Nephron progenitor cell (in vitro differentiated cells): ENCODE data around the gene OR2A7.
"Not testable (repeated sequence)": the region's sequence is repeated elsewhere in the genome, so short reads cannot be mapped to it uniquely, and the experiment has no call there.

ENCODE experiments used
- DNase-seq: peaks from one replicate; pipeline ENCODE4 v3.0.0; 2021
- H3K27ac Mint-ChIP-seq: 2 replicates; pipeline ENCODE4 v1.8.0; 2021; ENCODE audit warnings: mild to moderate bottlenecking, moderate library complexity, mixed read lengths
- H3K27me3 Mint-ChIP-seq: 2 replicates; pipeline ENCODE4 v1.8.0; 2021; ENCODE audit warnings: mild to moderate bottlenecking, low read depth, mixed read lengths; ENCODE audit not compliant: poor library complexity
- H3K36me3 Mint-ChIP-seq: 2 replicates; pipeline ENCODE4 v1.8.0; 2021; ENCODE audit warnings: low read depth, mixed read lengths
- H3K4me1 Mint-ChIP-seq: 2 replicates; pipeline ENCODE4 v1.8.0; 2021; ENCODE audit warnings: mixed read lengths
- H3K4me3 Mint-ChIP-seq: 2 replicates; pipeline ENCODE4 v1.8.0; 2021; ENCODE audit warnings: mild to moderate bottlenecking, moderate library complexity, mixed read lengths
- H3K9me3 Mint-ChIP-seq: 2 replicates; pipeline ENCODE4 v1.8.0; 2021; ENCODE audit warnings: mild to moderate bottlenecking, moderate library complexity, mixed read lengths
- TF ChIP-seq, protein P1 (sequence below): fragments of 200-600 bp; sonication (generic); IDR thresholded peaks from 2 replicates; pipeline ENCODE4 v1.5.0; 2021; ENCODE audit warnings: antibody characterized with exemption

OR2A7 gene

GRCh38 chr7:144280010-144280409 lies 15.4 kb upstream of the OR2A7 start:
- not testable (repeated sequence) for H3K27me3 Mint-ChIP-seq, H3K36me3 Mint-ChIP-seq, H3K4me1 Mint-ChIP-seq, H3K9me3 Mint-ChIP-seq, DNase-seq, H3K4me3 Mint-ChIP-seq, H3K27ac Mint-ChIP-seq

DNA sequence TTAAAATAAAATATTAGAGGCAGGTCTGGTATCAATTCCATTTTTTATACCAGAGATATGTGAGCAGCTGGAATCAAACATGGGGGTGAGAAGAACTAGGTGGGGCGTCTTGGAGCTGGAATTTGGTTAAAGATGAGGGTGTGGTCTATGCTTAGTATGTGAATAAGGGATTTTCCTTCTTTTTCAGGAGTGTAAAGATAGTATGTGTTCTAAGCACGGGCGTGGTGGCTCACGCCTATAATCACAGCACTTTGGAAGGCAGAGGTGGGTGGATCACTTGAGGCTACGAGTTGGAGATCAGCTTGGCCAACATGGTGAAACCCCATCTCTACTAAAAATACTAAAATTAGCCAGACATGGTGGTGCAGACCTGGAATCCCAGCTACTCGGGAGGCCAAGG lies 10.7 kb upstream of the OR2A7 start:
- H3K36me3 Mint-ChIP-seq, H3K9me3 Mint-ChIP-seq: not testable (repeated sequence)

GRCh38 chr7:144269188-144269587 lies 4.6 kb upstream of the OR2A7 start, which contains the start of gene CTAGE8:
Gene CTAGE8 (minus strand): TSS chr7:144269288. CDS start chr7:144269250, 38 bp downstream.
- H3K27me3 Mint-ChIP-seq, H3K36me3 Mint-ChIP-seq, DNase-seq: not testable (repeated sequence)

More for the DNA sequence above, 10.7 kb upstream of the OR2A7 start:
- not testable (repeated sequence) for H3K4me3 Mint-ChIP-seq, DNase-seq, H3K27ac Mint-ChIP-seq, H3K27me3 Mint-ChIP-seq, H3K4me1 Mint-ChIP-seq

GRCh38 chr7:144262128-144262527 lies 2.5 kb downstream of the OR2A7 start:
- H3K27ac Mint-ChIP-seq, H3K4me3 Mint-ChIP-seq, H3K27me3 Mint-ChIP-seq, H3K36me3 Mint-ChIP-seq, DNase-seq, H3K9me3 Mint-ChIP-seq, H3K4me1 Mint-ChIP-seq: not testable (repeated sequence)

More at GRCh38 chr7:144269188-144269587, 4.6 kb upstream of the OR2A7 start, which contains the start of gene CTAGE8:
- H3K9me3 Mint-ChIP-seq, H3K27ac Mint-ChIP-seq, H3K4me1 Mint-ChIP-seq, H3K4me3 Mint-ChIP-seq: not testable (repeated sequence)

DNA sequence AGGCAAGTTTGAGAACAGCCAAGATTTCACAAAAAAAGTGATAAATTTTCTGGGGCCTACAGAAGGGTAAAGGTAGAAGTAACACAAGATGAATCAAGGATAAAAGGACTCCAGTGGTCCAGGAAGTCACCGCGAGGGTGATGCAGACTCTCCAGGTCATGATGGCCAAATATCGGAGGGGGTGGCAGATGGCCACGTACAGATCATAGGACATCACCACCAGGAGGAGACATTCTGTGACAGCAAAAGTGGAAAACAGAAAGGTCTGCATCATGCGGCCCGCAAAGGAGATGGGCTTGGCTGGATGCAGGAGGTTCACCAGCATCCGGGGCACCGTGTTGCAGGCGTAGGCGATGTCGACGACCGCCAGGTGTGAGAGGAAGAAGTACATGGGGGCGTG lies 5.5 kb downstream of the OR2A7 start:
- H3K36me3 Mint-ChIP-seq, H3K4me3 Mint-ChIP-seq, H3K27ac Mint-ChIP-seq, H3K27me3 Mint-ChIP-seq, DNase-seq, H3K9me3 Mint-ChIP-seq, H3K4me1 Mint-ChIP-seq: not testable (repeated sequence)

DNA sequence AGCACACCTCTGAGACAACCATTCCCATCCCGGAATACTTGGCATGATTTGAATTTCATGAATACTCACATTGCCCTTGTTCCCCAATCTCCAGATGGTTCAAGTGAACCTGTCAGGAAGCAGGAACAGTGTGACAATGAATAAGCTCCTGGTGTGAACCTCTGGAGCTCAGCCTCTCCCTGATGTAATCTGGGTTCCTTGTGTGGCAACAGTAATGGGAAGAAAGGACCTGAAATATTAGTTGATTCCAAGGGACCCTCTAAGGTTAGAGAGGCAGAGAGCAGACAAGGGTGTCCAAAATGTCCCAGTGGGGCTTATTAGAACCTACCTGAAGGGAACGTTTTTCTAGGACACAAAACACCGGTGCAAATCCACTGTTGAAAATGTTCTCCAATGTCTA lies 8.5 kb downstream of the OR2A7 start:
- DNase-seq, result no peak
- TF ChIP-seq, protein P1, sequence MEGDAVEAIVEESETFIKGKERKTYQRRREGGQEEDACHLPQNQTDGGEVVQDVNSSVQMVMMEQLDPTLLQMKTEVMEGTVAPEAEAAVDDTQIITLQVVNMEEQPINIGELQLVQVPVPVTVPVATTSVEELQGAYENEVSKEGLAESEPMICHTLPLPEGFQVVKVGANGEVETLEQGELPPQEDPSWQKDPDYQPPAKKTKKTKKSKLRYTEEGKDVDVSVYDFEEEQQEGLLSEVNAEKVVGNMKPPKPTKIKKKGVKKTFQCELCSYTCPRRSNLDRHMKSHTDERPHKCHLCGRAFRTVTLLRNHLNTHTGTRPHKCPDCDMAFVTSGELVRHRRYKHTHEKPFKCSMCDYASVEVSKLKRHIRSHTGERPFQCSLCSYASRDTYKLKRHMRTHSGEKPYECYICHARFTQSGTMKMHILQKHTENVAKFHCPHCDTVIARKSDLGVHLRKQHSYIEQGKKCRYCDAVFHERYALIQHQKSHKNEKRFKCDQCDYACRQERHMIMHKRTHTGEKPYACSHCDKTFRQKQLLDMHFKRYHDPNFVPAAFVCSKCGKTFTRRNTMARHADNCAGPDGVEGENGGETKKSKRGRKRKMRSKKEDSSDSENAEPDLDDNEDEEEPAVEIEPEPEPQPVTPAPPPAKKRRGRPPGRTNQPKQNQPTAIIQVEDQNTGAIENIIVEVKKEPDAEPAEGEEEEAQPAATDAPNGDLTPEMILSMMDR, result no peak
- Mint-ChIP-seq H3K4me1 (no peaks in the 10 kb centered on the region), H3K4me3 (no peak overlapping the region), H3K9me3 (no peaks in the 10 kb centered on the region), H3K27ac (no peak overlapping the region), H3K36me3 (no peaks in the 10 kb centered on the region), H3K27me3 (peaks cover 4% of the 10 kb centered on the region)

- no peak for DNase-seq
- Mint-ChIP-seq H3K36me3 (no peaks in the 10 kb centered on the region), H3K27ac (peak overlapping the region; percentile 18), H3K4me3 (no peak overlapping the region), H3K27me3 (peaks cover 3% of the 10 kb centered on the region), H3K9me3 (no peaks in the 10 kb centered on the region), H3K4me1 (no peaks in the 10 kb centered on the region)
- TF ChIP-seq, protein P1, result no peak
Observed at GRCh38 chr7:144255471-144255897, 9.1 kb downstream of the OR2A7 start.

DNA sequence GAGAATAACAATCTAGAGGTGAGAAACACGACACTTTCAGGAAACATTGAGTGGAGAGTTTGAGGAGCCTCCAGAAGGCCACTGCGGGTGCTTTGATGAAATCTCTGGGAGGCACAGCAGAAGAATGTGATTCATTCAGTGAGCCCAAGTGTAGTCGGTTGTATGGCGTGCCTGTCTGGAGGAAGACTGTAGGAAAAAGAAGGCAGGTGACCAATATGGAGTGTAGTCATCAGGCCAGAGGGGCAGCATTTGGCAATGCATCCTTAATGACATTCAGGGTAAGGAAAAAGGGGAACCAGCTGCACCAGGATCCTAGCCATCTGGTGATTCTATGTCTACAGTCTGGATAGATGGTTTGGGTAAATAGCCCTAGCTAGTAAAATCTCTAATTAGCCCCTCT lies 12.3 kb downstream of the OR2A7 start:
- H3K9me3 Mint-ChIP-seq, result not testable (repeated sequence)

DNA sequence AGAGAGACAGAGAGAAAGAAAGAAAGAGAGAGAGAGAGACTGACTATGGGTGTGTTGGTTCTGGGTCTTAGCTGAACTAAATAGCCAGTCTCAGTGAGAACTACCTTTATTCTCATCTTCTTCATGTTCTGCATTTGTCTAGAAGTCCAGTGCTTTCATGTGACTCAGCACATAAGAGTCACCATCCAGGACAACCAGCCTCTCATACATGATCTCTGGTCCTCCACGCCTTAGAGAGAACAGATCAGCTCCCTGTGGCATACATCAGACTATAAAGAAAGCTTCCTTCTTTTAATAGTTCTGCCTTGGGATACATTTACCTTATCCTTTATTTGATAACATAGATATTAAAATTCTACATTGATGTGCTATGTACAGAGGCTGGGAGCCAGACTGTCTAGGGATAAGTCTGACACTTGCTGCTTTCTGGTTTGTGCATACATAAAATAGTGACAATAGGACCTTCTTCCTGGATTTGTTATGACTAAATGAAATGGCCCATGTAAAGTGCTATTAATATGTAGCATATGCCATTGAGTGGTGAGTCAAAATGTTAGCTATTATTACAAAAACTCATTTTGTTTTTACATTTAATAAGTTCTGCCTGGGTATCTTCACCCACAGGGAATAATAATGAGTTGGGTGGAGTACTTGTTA lies 16.8 kb downstream of the OR2A7 start:
- DNase-seq, H3K36me3 Mint-ChIP-seq, H3K27ac Mint-ChIP-seq, H3K27me3 Mint-ChIP-seq, H3K4me3 Mint-ChIP-seq, H3K4me1 Mint-ChIP-seq, H3K9me3 Mint-ChIP-seq: not testable (repeated sequence)

More for the DNA sequence above, 12.3 kb downstream of the OR2A7 start:
- not testable (repeated sequence) for H3K27me3 Mint-ChIP-seq, H3K27ac Mint-ChIP-seq, H3K4me3 Mint-ChIP-seq, H3K36me3 Mint-ChIP-seq, DNase-seq, H3K4me1 Mint-ChIP-seq

DNA sequence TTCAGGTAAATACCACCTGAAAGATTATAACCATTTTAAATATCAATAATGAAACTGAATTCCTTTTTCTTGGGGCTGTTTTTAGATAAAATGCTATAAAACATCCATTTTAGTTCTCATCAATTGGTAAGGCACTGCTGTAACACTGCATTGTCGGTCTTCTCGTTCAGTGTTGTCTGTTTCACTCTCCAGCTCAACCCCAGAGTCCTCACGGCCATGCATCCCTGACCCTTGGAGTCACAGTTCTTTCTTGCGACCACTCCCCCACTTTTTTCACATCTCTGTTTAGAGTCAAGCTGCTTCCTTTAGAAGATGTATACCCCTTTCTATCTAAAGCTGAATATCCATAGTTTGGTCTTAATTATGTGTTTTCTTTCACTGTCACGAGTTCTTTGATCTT lies 17.6 kb downstream of the OR2A7 start:
- H3K4me3 Mint-ChIP-seq, H3K27ac Mint-ChIP-seq: not testable (repeated sequence)

DNA sequence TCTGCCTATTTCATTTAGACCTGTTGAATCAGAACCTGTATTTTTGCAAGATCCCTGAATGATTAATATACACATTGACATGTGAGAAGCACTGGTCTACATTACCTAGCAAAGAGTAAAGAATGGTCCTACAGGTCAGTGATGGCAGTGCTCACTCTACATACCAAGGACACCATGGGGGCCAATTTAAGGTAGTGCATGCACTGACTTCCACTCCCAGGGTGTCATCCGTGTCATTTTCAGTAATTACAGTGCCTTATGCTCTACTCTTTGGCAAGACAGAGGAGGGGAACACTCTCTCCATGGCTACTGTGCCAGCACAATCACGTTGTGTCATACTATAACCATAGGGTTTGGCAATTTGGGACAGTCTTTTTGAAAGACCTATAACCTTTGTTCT lies 19.2 kb downstream of the OR2A7 start:
- H3K27me3 Mint-ChIP-seq, result not testable (repeated sequence)

More for the DNA sequence above, 17.6 kb downstream of the OR2A7 start:
- H3K36me3 Mint-ChIP-seq, H3K27me3 Mint-ChIP-seq, H3K9me3 Mint-ChIP-seq, DNase-seq, H3K4me1 Mint-ChIP-seq: not testable (repeated sequence)

DNA sequence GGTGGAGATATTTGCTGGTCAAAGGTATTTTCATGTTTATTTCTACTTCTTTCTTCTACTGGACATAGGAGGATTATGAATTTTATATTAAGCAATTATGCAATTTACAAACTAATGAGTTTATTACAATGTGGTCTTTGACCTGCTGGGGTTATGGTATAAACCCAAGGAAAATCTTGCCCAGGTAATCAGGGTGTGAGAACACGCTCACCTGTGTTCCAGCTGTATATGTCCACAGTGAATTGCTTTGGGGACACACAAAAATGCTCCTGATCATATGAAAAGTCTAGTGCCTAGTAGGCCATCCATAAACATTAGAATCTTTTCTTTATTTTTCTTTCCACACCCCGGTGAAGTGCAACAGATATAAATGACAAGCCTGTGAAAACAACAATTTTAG lies 25.2 kb downstream of the OR2A7 start, which contains the start of gene OR2A42:
Gene OR2A42 (minus strand): TSS at position 241 of the 400 bp plus-strand sequence. CDS start 6,762 bp downstream, outside the sequence.
- not testable (repeated sequence) for H3K4me3 Mint-ChIP-seq, H3K27me3 Mint-ChIP-seq, DNase-seq, H3K9me3 Mint-ChIP-seq, H3K27ac Mint-ChIP-seq, H3K4me1 Mint-ChIP-seq, H3K36me3 Mint-ChIP-seq

More for the DNA sequence above, 19.2 kb downstream of the OR2A7 start:
- H3K4me1 Mint-ChIP-seq, H3K4me3 Mint-ChIP-seq, H3K9me3 Mint-ChIP-seq, DNase-seq, H3K36me3 Mint-ChIP-seq, H3K27ac Mint-ChIP-seq: not testable (repeated sequence)

DNA sequence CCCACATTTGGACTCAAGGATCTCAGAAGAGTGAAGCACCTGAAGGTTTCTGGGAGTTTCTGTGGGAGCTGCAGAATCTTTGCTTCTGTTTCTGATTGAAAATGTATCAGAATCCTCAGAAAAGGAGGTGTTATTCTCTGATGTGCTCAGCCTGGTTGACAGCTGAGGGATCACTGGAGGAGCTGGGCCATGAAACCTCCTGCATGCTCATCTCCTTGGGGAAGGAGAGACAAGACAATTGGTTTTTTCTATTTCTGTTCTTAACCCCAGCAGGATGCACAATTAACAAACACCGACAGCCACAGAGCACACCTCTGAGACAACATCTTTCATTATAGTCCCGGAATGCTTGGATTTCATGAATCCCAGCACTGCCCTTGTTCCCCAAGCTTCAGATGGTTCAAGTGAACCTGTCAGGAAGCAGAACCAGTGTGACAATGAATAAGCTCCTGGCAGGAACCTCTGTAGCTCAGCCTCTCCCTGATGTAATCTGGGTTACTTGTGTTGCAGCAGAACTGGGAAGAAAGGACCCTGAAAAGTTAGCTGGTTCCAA lies 26.0 kb downstream of the OR2A7 start:
- H3K9me3 Mint-ChIP-seq, H3K4me1 Mint-ChIP-seq, H3K27ac Mint-ChIP-seq, H3K4me3 Mint-ChIP-seq, H3K27me3 Mint-ChIP-seq, H3K36me3 Mint-ChIP-seq, DNase-seq: not testable (repeated sequence)
